ENCODE results near the gene CHMP2A. TPM values are rescaled to one million over a fixed set of nuclear protein-coding genes. Genes with fewer than 3 reads are reported as not detected.

CHMP2A gene
- total and polyA plus RNA-seq, 2 of the 13 experiments (the other 11 are each of a cell fraction or from before 2014, with no cell fraction given), result 49.7 to 55.0 TPM

DNA sequence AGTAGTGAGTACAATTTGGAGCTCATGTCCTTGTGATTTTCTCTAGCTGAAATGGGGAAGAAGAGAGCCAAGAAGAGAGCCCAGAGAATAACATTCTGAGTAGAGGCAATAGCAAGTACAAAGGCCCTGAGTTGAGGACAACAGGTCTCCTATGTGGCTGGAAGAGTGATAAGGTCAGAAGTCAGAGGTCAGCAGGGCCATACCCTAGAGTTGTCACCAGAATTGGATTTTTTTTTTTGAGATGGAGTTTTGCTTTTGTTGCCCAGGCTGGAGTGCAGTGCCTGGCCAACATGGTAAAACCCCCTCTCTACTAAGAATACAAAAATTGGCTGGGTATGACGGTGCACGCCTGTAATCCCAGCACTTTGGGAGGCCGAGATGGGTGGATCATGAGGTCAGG, 19.0 kb downstream of the CHMP2A start (continued):
- TF ChIP-seq ZNF280D (CRISPR knock-in tag; IDR thresholded peaks at IDR 0.05) (no peak), ZSCAN31 (CRISPR knock-in tag; IDR thresholded peaks at IDR 0.05; ENCODE audit: low read depth) (no peak), MXD1 (CRISPR knock-in tag; IDR thresholded peaks at IDR 0.05) (no peak), REL (CRISPR knock-in tag; conservative IDR thresholded peaks at IDR 0.05) (no peak), CBX2 (IDR thresholded peaks at IDR 0.05; ENCODE audit: low read depth, low read length) (no peak), CBX2 (CRISPR knock-in tag; IDR thresholded peaks at IDR 0.05; ENCODE audit: low read depth) (no peak), NR2F6 (IDR thresholded peaks at IDR 0.05) (no peak), NR2F6 (CRISPR knock-in tag; IDR thresholded peaks at IDR 0.05) (no peak), ZNF83 (CRISPR knock-in tag; IDR thresholded peaks at IDR 0.05; ENCODE audit: borderline replicate concordance) (no peak), SALL1 (CRISPR knock-in tag; IDR thresholded peaks at IDR 0.05) (no peak), THRA (CRISPR knock-in tag; IDR thresholded peaks at IDR 0.05; ENCODE audit: borderline replicate concordance) (no peak), GPN1 (CRISPR knock-in tag; IDR thresholded peaks at IDR 0.05; ENCODE audit: borderline replicate concordance) (no peak), FOXJ3 (CRISPR knock-in tag; IDR thresholded peaks at IDR 0.05; ENCODE audit: borderline replicate concordance) (no peak)
- TF ChIP-seq, protein P1, sequence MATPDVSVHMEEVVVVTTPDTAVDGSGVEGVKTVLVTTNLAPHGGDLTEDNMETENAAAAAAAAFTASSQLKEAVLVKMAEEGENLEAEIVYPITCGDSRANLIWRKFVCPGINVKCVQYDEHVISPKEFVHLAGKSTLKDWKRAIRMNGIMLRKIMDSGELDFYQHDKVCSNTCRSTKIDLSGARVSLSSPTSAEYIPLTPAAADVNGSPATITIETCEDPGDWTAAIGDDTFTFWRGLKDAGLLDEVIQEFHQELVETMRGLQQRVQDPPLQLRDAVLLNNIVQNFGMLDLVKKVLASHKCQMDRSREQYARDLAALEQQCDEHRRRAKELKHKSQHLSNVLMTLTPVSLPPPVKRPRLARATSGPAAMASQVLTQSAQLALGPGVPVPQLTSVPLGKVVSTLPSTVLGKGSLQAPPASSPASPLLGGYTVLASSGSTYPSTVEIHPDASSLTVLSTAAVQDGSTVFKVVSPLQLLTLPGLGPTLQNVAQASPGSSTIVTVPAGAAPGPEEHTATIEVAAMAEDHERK (CRISPR knock-in tag; IDR thresholded peaks at IDR 0.05; ENCODE audit: low read depth), result no peak
